Measurements from ENCODE around the gene KAT8.

GRCh38 chr16:31085411-31085810, 32.1 kb upstream of the KAT8 start:
- no peak for TF ChIP-seq CTCF (IDR thresholded peaks at IDR 0.05)
- TF ChIP-seq POLR2A (IDR thresholded peaks at IDR 0.05) = no peak
